GM18520 (cell line): ENCODE measurements around the gene SMDT1.
"Not testable (repeated sequence)": the region's sequence is repeated elsewhere in the genome, so short reads cannot be mapped to it uniquely, and the experiment has no call there.

Experiments
- ATAC-seq: cut with Tn5 transposase; IDR thresholded peaks from one replicate; pipeline ENCODE4 v1.9.1; 2021; ENCODE audit not compliant: unreplicated experiment

Gene SMDT1

GRCh38 chr22:42108848-42109247 lies 29.3 kb downstream of the SMDT1 start:
- no peak for ATAC-seq

GRCh38 chr22:42111798-42112197 lies 32.3 kb downstream of the SMDT1 start:
- ATAC-seq = no peak

GRCh38 chr22:42112793-42113192 lies 33.3 kb downstream of the SMDT1 start:
- not testable (repeated sequence) for ATAC-seq

- no peak for ATAC-seq
Measured at GRCh38 chr22:42114721-42115120, 35.2 kb downstream of the SMDT1 start.

- ATAC-seq = not testable (repeated sequence)
Measured at GRCh38 chr22:42115420-42115830, 35.9 kb downstream of the SMDT1 start.

GRCh38 chr22:42116848-42117424 lies 37.4 kb downstream of the SMDT1 start:
- ATAC-seq = no peak

GRCh38 chr22:42120231-42121021 lies 40.9 kb downstream of the SMDT1 start:
- not testable (repeated sequence) for ATAC-seq

- ATAC-seq = not testable (repeated sequence)
Measured at GRCh38 chr22:42123529-42123928, 44.0 kb downstream of the SMDT1 start.

GRCh38 chr22:42127606-42128005 lies 48.1 kb downstream of the SMDT1 start:
- ATAC-seq = no peak

- not testable (repeated sequence) for ATAC-seq
Measured at GRCh38 chr22:42128007-42128406, 48.5 kb downstream of the SMDT1 start.

- not testable (repeated sequence) for ATAC-seq
Measured at GRCh38 chr22:42128776-42129694, 49.5 kb downstream of the SMDT1 start.

GRCh38 chr22:42130182-42130581 lies 50.7 kb downstream of the SMDT1 start:
- ATAC-seq = not testable (repeated sequence)

GRCh38 chr22:42130639-42131431 lies 51.3 kb downstream of the SMDT1 start, which contains the start of gene CYP2D6:
Gene CYP2D6 (minus strand): TSS chr22:42130810. CDS start chr22:42130791, 19 bp downstream.
- ATAC-seq = not testable (repeated sequence)

- no peak for ATAC-seq
Measured at GRCh38 chr22:42131562-42131961, 52.1 kb downstream of the SMDT1 start.

GRCh38 chr22:42132457-42132856 lies 53.0 kb downstream of the SMDT1 start:
- no peak for ATAC-seq
